Right lobe of liver (tissue), 6 donors: ENCODE results near the gene KCNH1. TPM values are rescaled to one million over a fixed set of nuclear protein-coding genes. Genes with fewer than 3 reads are reported as not detected.

Source experiments
- ATAC-seq, 4 donors: fragments of 200-7000 bp; cut with Tn5 transposase; one replicate each; pipeline ENCODE4 v1.9.1; 2020; ENCODE audit warnings: mild to moderate bottlenecking in 4 of 4, moderate library complexity in 4 of 4
- DNase-seq, 3 donors: peaks; one replicate each; pipeline ENCODE4 v3.0.0-alpha.2; 2020
- H3K27ac ChIP-seq, 3 donors: fragments of 200-600 bp; one replicate each; pipeline ENCODE4 v1.8.0; 2022
- H3K27me3 ChIP-seq, 2 donors: fragments of 200-600 bp; one replicate each; pipeline ENCODE4 v1.8.0; 2022
- H3K36me3 ChIP-seq, 4 donors: fragments of 200-600 bp; sonication (generic) in 1 of 4; one replicate each; pipeline versions ENCODE4 v1.5.1 to v1.8.0; 2017 to 2022; ENCODE audit warnings: control low read depth in 1 of 4
- H3K4me1 ChIP-seq, 4 donors: fragments of 200-600 bp; sonication (generic) in 1 of 4; one replicate each; pipeline versions ENCODE4 v1.5.1 to v1.8.0; 2017 to 2022; ENCODE audit warnings: control low read depth in 1 of 4
- H3K4me3 ChIP-seq, 3 donors: fragments of 200-600 bp; one replicate each; pipeline ENCODE4 v1.8.0; 2022
- H3K9me3 ChIP-seq, 4 donors: fragments of 200-600 bp; sonication (generic) in 1 of 4; one replicate each; pipeline versions ENCODE4 v1.5.1 to v1.8.0; 2017 to 2022; ENCODE audit warnings: control low read depth in 1 of 4
- CTCF ChIP-seq, 4 donors: fragments of 200-600 bp in 3 of 4; fragments of 450-650 bp in 1 of 4; IDR thresholded peaks; one replicate each; pipeline versions ENCODE4 v1.5.1 to v1.8.0; 2016 to 2022; ENCODE audit warnings: antibody characterized with exemption in 4 of 4, mild to moderate bottlenecking in 2 of 4
- POLR2A ChIP-seq: fragments of 450-650 bp; IDR thresholded peaks from one replicate; pipeline ENCODE4 v1.6.1; 2017; ENCODE audit warnings: antibody characterized with exemption, mild to moderate bottlenecking
- WGBS: methylation state at CpG from one replicate; pipeline ENCODE4 v1.1.6; 2018; ENCODE audit warnings: low coverage, low lambda C conversion rate; ENCODE audit not compliant: insufficient coverage; ENCODE audit errors: missing lambda C conversion rate; 5-methylcytosine and 5-hydroxymethylcytosine counted together
- intact Hi-C, 2 donors: fragments of 100-400 bp; cut with DNase I; formaldehyde crosslinking; loops; one replicate each; pipeline versions ENCODE4 v1.11.2 to v1.14.1; 2022
- total RNA-seq, 6 experiments: library from RNA; depleted of rRNA in 2 of 6; stranded (reverse); fragments of >200 nt in 2 of 6; fragmentation: NEBNext Ultra II Directional in 3 of 6; extraction: Animal tissue kit (Norgen Biotek cat#: 25700) in 3 of 6; gene quantifications; one replicate each; pipeline versions ENCODE4 v1.1.0 to v1.2.4, GENCODE V29; 2016 to 2023
- donor health status: DM: no; HTN: yes; CAD: no.
- donor health status: DM: no; HTN: no; CAD: no.
- donor health status: DM: no; HTN: no; CAD: no.
- donor health status: DM: no; HTN: yes; CAD: no.
- donor health status: DM: no; HTN: yes; CAD: no.

Gene KCNH1
- total RNA-seq, 6 experiments from 2014 or later, result not detected

DNA sequence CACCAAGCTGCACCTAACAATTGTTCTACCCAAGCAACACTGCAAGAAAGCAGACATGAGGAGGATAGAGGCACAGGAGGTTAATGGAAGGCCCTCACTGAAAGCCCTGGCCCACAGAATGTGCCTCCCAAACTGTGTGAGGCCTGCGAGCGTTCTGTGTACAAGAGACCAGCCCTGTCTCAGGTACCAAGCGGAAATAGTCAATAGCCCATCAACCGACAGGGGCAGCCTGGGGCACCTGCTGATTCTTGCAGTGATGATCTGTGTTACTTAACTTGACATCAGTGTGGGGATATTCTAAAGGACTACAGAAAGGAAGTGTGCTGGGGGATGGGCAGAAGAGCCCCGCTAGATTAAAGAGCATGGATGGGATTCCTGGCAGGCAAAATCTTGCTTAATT is 392.4 kb downstream of the KCNH1 start:
- intact Hi-C loops, result no loop called here
- 82% methylated on average over 5 of the region's 5 CpGs for WGBS
- Histone ChIP-seq H3K4me1 (no peaks in the 10 kb centered on the region), H3K9me3 (no peaks in the 10 kb centered on the region), H3K36me3 (no peaks in the 10 kb centered on the region), H3K4me3 (no peak overlapping the region), H3K27me3 (no peaks in the 10 kb centered on the region), H3K27ac (no peak overlapping the region)
- DNase-seq (no peak), ATAC-seq (peak in 2 of 4 donors; percentile 13 to 32)
- no peak for TF ChIP-seq POLR2A
- TF ChIP-seq CTCF (IDR thresholded peaks at IDR 0.05), result no peak

- intact Hi-C loops, result no loop called here
- no peaks in the 10 kb centered on the region for H3K27me3 ChIP-seq
- H3K36me3 ChIP-seq, result no peaks in the 10 kb centered on the region
- no peak for TF ChIP-seq CTCF (IDR thresholded peaks at IDR 0.05)
- TF ChIP-seq POLR2A, result no peak
- no peak overlapping the region for H3K27ac ChIP-seq
- no peaks in the 10 kb centered on the region for H3K4me1 ChIP-seq
- WGBS, result 56% methylated on average over 1 of the region's 1 CpG
- no peaks in the 10 kb centered on the region for H3K9me3 ChIP-seq
- DNase-seq, result no peak
- ATAC-seq, result no peak
- no peak overlapping the region for H3K4me3 ChIP-seq
These were observed 394.3 kb downstream of the KCNH1 start for GRCh38 chr1:210739627-210740026.

DNA sequence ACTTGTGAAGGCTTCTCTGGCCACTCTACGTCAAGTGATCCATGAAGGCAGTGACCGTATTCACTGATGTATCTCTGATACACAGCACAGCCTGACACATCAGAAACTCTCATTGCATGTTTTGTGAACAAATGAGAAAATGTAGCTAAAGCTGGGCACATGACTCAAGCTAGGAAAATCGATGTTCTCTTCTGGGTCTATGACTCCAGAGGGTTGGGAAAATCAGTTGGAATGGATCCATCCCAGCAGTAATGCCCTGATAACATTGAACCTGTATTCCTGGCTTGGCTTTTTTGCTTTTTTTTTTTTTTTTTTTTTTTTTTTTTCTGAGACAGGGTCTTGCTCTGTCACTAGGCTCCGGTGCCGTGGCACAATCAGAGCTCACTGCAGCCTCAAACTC is 395.7 kb downstream of the KCNH1 start:
- no peaks in the 10 kb centered on the region for H3K9me3 ChIP-seq
- no peaks in the 10 kb centered on the region for H3K4me1 ChIP-seq
- DNase-seq (no peak), ATAC-seq (peak; percentile 52 to 71 (median 70))
- no peak overlapping the region for H3K4me3 ChIP-seq
- H3K36me3 ChIP-seq, result no peaks in the 10 kb centered on the region
- WGBS, result 39% methylated on average over 5 of the region's 5 CpGs
- intact Hi-C loops, result no loop called here
- no peaks in the 10 kb centered on the region for H3K27me3 ChIP-seq
- no peak for TF ChIP-seq CTCF (IDR thresholded peaks at IDR 0.05)
- TF ChIP-seq POLR2A, result no peak
- no peak overlapping the region for H3K27ac ChIP-seq

GRCh38 chr1:210736713-210737112 is 397.2 kb downstream of the KCNH1 start:
- H3K27ac ChIP-seq, result no peak overlapping the region
- DNase-seq (no peak), ATAC-seq (no peak)
- H3K27me3 ChIP-seq, result no peaks in the 10 kb centered on the region
- H3K36me3 ChIP-seq, result no peaks in the 10 kb centered on the region
- H3K4me1 ChIP-seq, result no peaks in the 10 kb centered on the region
- 48% methylated on average over 3 of the region's 3 CpGs for WGBS
- intact Hi-C loops, result no loop called here
- TF ChIP-seq POLR2A (no peak), CTCF (IDR thresholded peaks at IDR 0.05) (no peak)
- no peak overlapping the region for H3K4me3 ChIP-seq
- no peaks in the 10 kb centered on the region for H3K9me3 ChIP-seq

GRCh38 chr1:210731597-210731996 is 402.4 kb downstream of the KCNH1 start:
- no peak overlapping the region for H3K27ac ChIP-seq
- peaks cover 0 to 5% (median 0%) of the 10 kb centered on the region in 4 donors for H3K4me1 ChIP-seq
- DNase-seq (no peak), ATAC-seq (no peak)
- TF ChIP-seq POLR2A (no peak), CTCF (IDR thresholded peaks at IDR 0.05) (no peak)
- no peaks in the 10 kb centered on the region for H3K27me3 ChIP-seq
- intact Hi-C loops, result no loop called here
- no peaks in the 10 kb centered on the region for H3K9me3 ChIP-seq
- no peak overlapping the region for H3K4me3 ChIP-seq
- WGBS, result 83% methylated on average over 1 of the region's 2 CpGs
- H3K36me3 ChIP-seq, result no peaks in the 10 kb centered on the region
